GM12878 (cell line): ENCODE measurements around the gene CHRNA5. TPM values are rescaled to one million over a fixed set of nuclear protein-coding genes. Genes with fewer than 3 reads are reported as not detected.

Source experiments
- ATAC-seq: fragments of 200-7000 bp; cut with Tn5 transposase; 3 replicates; pipeline ENCODE4 v1.9.1; 2020; ENCODE audit warnings: mild to moderate bottlenecking, moderate library complexity
- BruUV-seq: library from RNA; stranded (reverse); fragments of 400-500 nt; replicated peaks from 2 replicates; lab custom pipeline; 2021; lab: Mats Ljungman, UMichigan
- CTCF ChIA-PET: fragments of 300-600 bp; sonication (Branson Sonifier 250); formaldehyde crosslinking; extraction: SDS; loops from one replicate; lab custom pipeline; 2021; ENCODE audit warnings: inconsistent platforms; lab: Yijun Ruan, JAX
- POLR2A ChIA-PET: fragments of 350-600 bp; formaldehyde crosslinking; extraction: SDS; loops from one replicate; lab custom pipeline; 2021; ENCODE audit warnings: inconsistent platforms; lab: Charles Lee
- RAD21 ChIA-PET: fragments of 300-600 bp; sonication (Branson Sonifier 250); formaldehyde crosslinking; loops from one replicate; lab custom pipeline; 2023; ENCODE audit warnings: antibody characterized with exemption; ENCODE audit not compliant: unreplicated experiment; lab: Charles Lee
- SMC1A ChIA-PET: fragments of 300-600 bp; sonication (Branson Sonifier 250); formaldehyde crosslinking; loops from one replicate; lab custom pipeline; 2023; ENCODE audit not compliant: unreplicated experiment, uncharacterized antibody; lab: Charles Lee
- DNase-seq: peaks from one replicate; pipeline ENCODE4 v3.0.0-alpha.2; 2011; ENCODE audit warnings: low read depth, low spot score
- FAIRE-seq: peaks from 3 replicates; lab custom pipeline; 2011; peaks lifted over from hg19 to GRCh38; lab: Jason Lieb, UNC
- H2AFZ ChIP-seq: 2 replicates; pipeline ENCODE4 v1.6.0; 2011; ENCODE audit warnings: low read depth, low read length, control low read depth; ENCODE audit not compliant: control insufficient read depth
- H3K27ac ChIP-seq: 2 replicates; pipeline ENCODE4 v1.5.1; 2011; ENCODE audit warnings: control low read depth; ENCODE audit not compliant: control insufficient read depth, insufficient read depth
- H3K27me3 ChIP-seq, 2 experiments: replicated peaks in 1 of 2; 2 replicates each; pipeline versions ENCODE4 v1.6.0 to v1.6.1; 2011; ENCODE audit warnings: low read length in 1 of 2; ENCODE audit not compliant: control insufficient read depth in 2 of 2, insufficient read depth in 2 of 2
- H3K36me3 ChIP-seq, 2 experiments: 2 replicates each; pipeline ENCODE4 v1.5.1; 2011; ENCODE audit warnings: low read length in 1 of 2; ENCODE audit not compliant: control insufficient read depth in 2 of 2, insufficient read depth in 2 of 2
- H3K4me1 ChIP-seq: 2 replicates; pipeline ENCODE4 v1.6.1; 2011; ENCODE audit warnings: mild to moderate bottlenecking, low read length, moderate library complexity, mixed read lengths; ENCODE audit not compliant: control insufficient read depth, insufficient read depth
- H3K4me2 ChIP-seq: 2 replicates; pipeline ENCODE4 v1.6.0; 2011; ENCODE audit warnings: control low read depth; ENCODE audit not compliant: control insufficient read depth, insufficient read depth
- H3K4me3 ChIP-seq: fragments of 200-600 bp; sonication (generic); 2 replicates; pipeline ENCODE4 v1.5.1; 2016
- H3K79me2 ChIP-seq: 2 replicates; pipeline ENCODE4 v1.6.0; 2011; ENCODE audit warnings: low read length; ENCODE audit not compliant: control insufficient read depth, insufficient read depth
- H3K9ac ChIP-seq: 2 replicates; pipeline ENCODE4 v1.8.0; 2011; ENCODE audit warnings: low read length, control low read depth, mixed read lengths; ENCODE audit not compliant: control insufficient read depth, insufficient read depth
- H3K9me3 ChIP-seq: replicated peaks from 3 replicates; pipeline ENCODE4 v1.5.1; 2011; ENCODE audit warnings: mild to moderate bottlenecking, low read length; ENCODE audit not compliant: control insufficient read depth, insufficient read depth
- H4K20me1 ChIP-seq: 2 replicates; pipeline ENCODE4 v1.6.0; 2011; ENCODE audit not compliant: control insufficient read depth, insufficient read depth
- CBFB ChIP-seq: IDR thresholded peaks from 2 replicates; pipeline ENCODE4 v1.6.1; 2016; ENCODE audit warnings: antibody characterized with exemption, low read depth
- CHD2 ChIP-seq: IDR thresholded peaks from 2 replicates; pipeline ENCODE4 v1.6.1; 2011; ENCODE audit warnings: low read depth, low read length, improper control_type of control experiment, borderline replicate concordance
- GATAD2B ChIP-seq: fragments of 450-650 bp; conservative IDR thresholded peaks from 2 replicates; pipeline ENCODE4 v1.6.1; 2017; ENCODE audit warnings: low read depth, mild to moderate bottlenecking, moderate library complexity
- IKZF1 ChIP-seq: fragments of 450-650 bp; conservative IDR thresholded peaks from 2 replicates; pipeline ENCODE4 v1.6.1; 2017; ENCODE audit warnings: antibody characterized with exemption, mild to moderate bottlenecking
- MXI1 ChIP-seq: fragments of 150-350 bp; IDR thresholded peaks from 2 replicates; pipeline ENCODE4 v1.6.1; 2011; ENCODE audit warnings: low read depth, mild to moderate bottlenecking, inconsistent platforms, low read length, improper control_type of control experiment
- NBN ChIP-seq: fragments of 450-650 bp; IDR thresholded peaks from 2 replicates; pipeline ENCODE4 v1.6.1; 2016
- NR2C2 ChIP-seq: IDR thresholded peaks from 2 replicates; pipeline ENCODE4 v1.6.1; 2011; ENCODE audit warnings: borderline replicate concordance, low read depth; ENCODE audit not compliant: control insufficient read depth, insufficient read length
- NR2F1 ChIP-seq: fragments of 450-650 bp; conservative IDR thresholded peaks from 2 replicates; pipeline ENCODE4 v1.6.1; 2017; ENCODE audit warnings: mild to moderate bottlenecking
- PAX8 ChIP-seq: fragments of 450-650 bp; IDR thresholded peaks from 2 replicates; pipeline ENCODE4 v1.6.1; 2017; ENCODE audit warnings: mild to moderate bottlenecking, moderate library complexity
- PML ChIP-seq: IDR thresholded peaks from 2 replicates; pipeline ENCODE4 v1.6.1; 2012; ENCODE audit warnings: low read length, inconsistent platforms
- RB1 ChIP-seq: fragments of 450-650 bp; formaldehyde crosslinking; IDR thresholded peaks from 2 replicates; pipeline ENCODE4 v1.6.1; 2017; ENCODE audit warnings: mild to moderate bottlenecking, borderline replicate concordance
- RBBP5 ChIP-seq: fragments of 200-600 bp; sonication (generic); conservative IDR thresholded peaks from 2 replicates; pipeline ENCODE4 v1.6.1; 2016
- SMARCA5 ChIP-seq: fragments of 450-650 bp; IDR thresholded peaks from 2 replicates; pipeline ENCODE4 v1.6.1; 2017; ENCODE audit warnings: mild to moderate bottlenecking
- SP1 ChIP-seq: IDR thresholded peaks from one replicate; pipeline ENCODE4 v1.6.1; 2011; ENCODE audit warnings: low read depth, low read length
- SPI1 ChIP-seq: IDR thresholded peaks from 2 replicates; pipeline ENCODE4 v1.6.1; 2011; ENCODE audit warnings: low read depth, mild to moderate bottlenecking, low read length, moderate library complexity, borderline replicate concordance; ENCODE audit not compliant: insufficient read depth
- SUPT20H ChIP-seq: IDR thresholded peaks from 2 replicates; pipeline ENCODE4 v1.6.1; 2011; ENCODE audit warnings: low read depth, mild to moderate bottlenecking, low read length, moderate library complexity, borderline replicate concordance; ENCODE audit not compliant: control insufficient read depth
- YY1 ChIP-seq: IDR thresholded peaks from 2 replicates; pipeline ENCODE4 v1.6.1; 2011; ENCODE audit warnings: low read depth, mild to moderate bottlenecking, low read length
- ZBED1 ChIP-seq: IDR thresholded peaks from 2 replicates; pipeline ENCODE4 v1.6.1; 2016; ENCODE audit warnings: borderline replicate concordance
- ZNF384 ChIP-seq: IDR thresholded peaks from 2 replicates; pipeline ENCODE4 v1.6.1; 2012; ENCODE audit warnings: low read depth, mild to moderate bottlenecking, low read length, improper control_type of control experiment, borderline replicate concordance
- ZZZ3 ChIP-seq: IDR thresholded peaks from 2 replicates; pipeline ENCODE4 v1.6.1; 2011; ENCODE audit warnings: low read depth; ENCODE audit not compliant: control insufficient read depth, insufficient read length
- WGBS: methylation state at CpG from one replicate; pipeline ENCODE4 v1.1.6; 2016; ENCODE audit warnings: low lambda C conversion rate; ENCODE audit not compliant: insufficient replicate concordance, insufficient coverage; ENCODE audit errors: missing lambda C conversion rate; 5-methylcytosine and 5-hydroxymethylcytosine counted together
- in situ Hi-C: fragments of 300-500 bp; cut with MboI; formaldehyde crosslinking; loops from 9 replicates; pipeline ENCODE4 v1.14.3; 2018; ENCODE audit warnings: mixed read lengths
- intact Hi-C: fragments of 100-400 bp; cut with micrococcal nuclease; formaldehyde crosslinking; loops from one replicate; pipeline ENCODE4 v1.14.2; 2022; ENCODE audit not compliant: unreplicated experiment
- polyA plus RNA-seq, 11 experiments: library from polyadenylated mRNA; depleted of rRNA in 4 of 11; unstranded in 6 of 11; stranded (reverse) in 5 of 11; fragments of >200 nt; fragmentation: Nextera tagmentation in 4 of 11; fragmentation: Illumina TruSeq in 1 of 11; extraction: Ambion mirVana in 4 of 11; extraction: Trizol in 1 of 11; gene quantifications; 1 replicate in 1 of 11; 2 replicates in 10 of 11; pipeline versions ENCODE4 v1.2.1 to v1.2.3, GENCODE V29; 2011 to 2016; ENCODE audit warnings: inconsistent platforms in 2 of 11, missing spikeins in 2 of 11, low read depth in 1 of 11
- total RNA-seq, 4 experiments: library from RNA; depleted of rRNA in 3 of 4; stranded (reverse); fragments of >200 nt in 3 of 4; fragmentation: Illumina TruSeq in 1 of 4; extraction: Trizol in 1 of 4; gene quantifications; 2 replicates each; pipeline versions ENCODE4 v1.2.1 to v1.2.3, GENCODE V29; 2013 to 2021
- TF ChIP-seq, protein P1 (sequence below): fragments of 450-650 bp; IDR thresholded peaks from 2 replicates; pipeline ENCODE4 v1.6.1; 2017; ENCODE audit warnings: low read depth, mild to moderate bottlenecking, moderate library complexity

The CHRNA5 gene
- total and polyA plus RNA-seq, 10 of the 15 experiments (the other 5 are each of a cell fraction or from before 2014, with no cell fraction given), result 0.74 to 21.4 (median 12.7) TPM

- no peak for TF ChIP-seq PML
- TF ChIP-seq ZBED1, result no peak
- no peak for TF ChIP-seq RB1
- TF ChIP-seq, protein P1, sequence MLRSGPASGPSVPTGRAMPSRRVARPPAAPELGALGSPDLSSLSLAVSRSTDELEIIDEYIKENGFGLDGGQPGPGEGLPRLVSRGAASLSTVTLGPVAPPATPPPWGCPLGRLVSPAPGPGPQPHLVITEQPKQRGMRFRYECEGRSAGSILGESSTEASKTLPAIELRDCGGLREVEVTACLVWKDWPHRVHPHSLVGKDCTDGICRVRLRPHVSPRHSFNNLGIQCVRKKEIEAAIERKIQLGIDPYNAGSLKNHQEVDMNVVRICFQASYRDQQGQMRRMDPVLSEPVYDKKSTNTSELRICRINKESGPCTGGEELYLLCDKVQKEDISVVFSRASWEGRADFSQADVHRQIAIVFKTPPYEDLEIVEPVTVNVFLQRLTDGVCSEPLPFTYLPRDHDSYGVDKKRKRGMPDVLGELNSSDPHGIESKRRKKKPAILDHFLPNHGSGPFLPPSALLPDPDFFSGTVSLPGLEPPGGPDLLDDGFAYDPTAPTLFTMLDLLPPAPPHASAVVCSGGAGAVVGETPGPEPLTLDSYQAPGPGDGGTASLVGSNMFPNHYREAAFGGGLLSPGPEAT, result no peak
Measured at GRCh38 chr15:78635346-78635745, 70.0 kb downstream of the CHRNA5 start (continued).

DNA sequence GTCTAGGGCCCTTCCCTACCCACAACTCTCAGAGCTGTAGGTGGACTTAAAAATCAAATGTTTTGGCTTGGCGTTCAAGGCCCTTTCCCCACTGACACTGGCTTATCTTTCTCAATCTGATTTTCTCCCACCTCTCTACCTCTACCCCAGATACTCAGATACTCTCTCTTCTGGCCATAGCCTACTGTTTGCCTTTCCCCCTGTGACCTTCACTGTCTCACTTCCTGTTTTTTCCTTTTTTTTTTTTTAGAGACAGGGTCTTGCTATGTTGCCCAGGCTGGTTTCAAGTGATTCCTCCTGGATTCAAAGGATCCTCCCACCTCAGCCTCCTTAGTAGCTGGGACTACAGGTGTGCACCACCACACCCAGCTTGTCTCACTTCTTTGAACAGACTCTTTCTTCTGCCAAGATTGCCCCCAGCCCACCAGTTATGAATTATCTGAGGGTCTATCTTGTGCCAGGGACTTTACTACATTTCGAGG is 71.1 kb downstream of the CHRNA5 start:
- FAIRE-seq, result no peak
- RAD21 ChIA-PET, result interaction anchor here (1.0 kb wide), 1 partner anchor 73 kb away, joined by 4 read pairs; no protein-coding TSS in a partner anchor
- H3K27ac ChIP-seq, result no peak overlapping the region
- TF ChIP-seq ZZZ3, result no peak
- no peak for TF ChIP-seq CHD2
- TF ChIP-seq GATAD2B, result no peak
- no peak for TF ChIP-seq IKZF1
- TF ChIP-seq YY1, result no peak
- no peak for TF ChIP-seq MXI1
- no peak for TF ChIP-seq NBN
- TF ChIP-seq SMARCA5, result no peak
- TF ChIP-seq SUPT20H, result no peak
- 0 out of 2 replicates have a peak, but pooled peaks have one; percentile 23 for TF ChIP-seq ZNF384
- TF ChIP-seq RBBP5, result no peak
- TF ChIP-seq NR2C2, result no peak
- TF ChIP-seq SP1, result no peak
- TF ChIP-seq PAX8, result no peak
- TF ChIP-seq SPI1, result peak; percentile 70; the same call in 1 of the 2 replicates
- 0 out of 2 replicates have a peak, but pooled peaks have one; percentile 26 for TF ChIP-seq NR2F1
- TF ChIP-seq CBFB, result no peak
- TF ChIP-seq, all 136 proteins: peak for 3
- WGBS, result 3% methylated on average over 2 of the region's 2 CpGs
- DNase-seq (no peak), ATAC-seq (peak; percentile 16; the same call in 1 of the 3 replicates)
- in situ Hi-C loops (no loop called here), intact Hi-C loops (no loop called here)
- no peaks in the 10 kb centered on the region for H3K4me1 ChIP-seq
- no peak overlapping the region for H3K4me3 ChIP-seq
- peaks cover 0 to 2% of the 10 kb centered on the region in 2 experiments; a peak in 3 of 4 replicates for H3K27me3 ChIP-seq
- H3K36me3 ChIP-seq, result no peaks in the 10 kb centered on the region
- BruUV-seq, result no TSS peak
- CTCF ChIA-PET, result interaction anchor here (7.3 kb wide), 1 partner anchor 73 kb away, joined by 95 read pairs; no protein-coding TSS in a partner anchor
- H3K9ac ChIP-seq, result no peak overlapping the region
- H3K4me2 ChIP-seq, result no peak overlapping the region
- peaks cover 3% of the 10 kb centered on the region; the same call in 2 of the 3 replicates for H3K9me3 ChIP-seq
- no peaks in the 10 kb centered on the region for H3K79me2 ChIP-seq
- SMC1A ChIA-PET, result interaction anchor here (4.0 kb wide), 1 partner anchor 72 kb away, joined by 24 read pairs; no protein-coding TSS in a partner anchor
- H4K20me1 ChIP-seq, result no peaks in the 10 kb centered on the region
- H2AFZ ChIP-seq, result no peak overlapping the region
- POLR2A ChIA-PET, result no interaction called here
